ENCODE measurements around the gene SNX9.

- TF ChIP-seq CTCF (IDR thresholded peaks at IDR 0.05) (no peak), POLR2A (IDR thresholded peaks at IDR 0.05) (no peak), EP300 (IDR thresholded peaks at IDR 0.05) (no peak)
These were observed 7.9 kb downstream of the SNX9 start for GRCh38 chr6:157831018-157831369.
